D341Med (cell line): ENCODE measurements around the gene CYB5R3.

Experiments
- DNase-seq: peaks from one replicate; pipeline ENCODE4 v3.0.0; 2012; ENCODE audit warnings: low spot score

Gene CYB5R3

GRCh38 chr22:42649246-42650099 lies at the start of gene CYB5R3:
Gene CYB5R3 (minus strand): TSS chr22:42649392. CDS start chr22:42649315, 77 bp downstream.
- peak; percentile 97 for DNase-seq

GRCh38 chr22:42697542-42698013 lies 48.4 kb upstream of the CYB5R3 start:
- peak; percentile 30 for DNase-seq

GRCh38 chr22:42696331-42696967 lies 47.3 kb upstream of the CYB5R3 start:
- peak; percentile 27 for DNase-seq

- no peak for DNase-seq
Measured at GRCh38 chr22:42695294-42695693, 46.1 kb upstream of the CYB5R3 start.

GRCh38 chr22:42693763-42694683 lies 44.8 kb upstream of the CYB5R3 start:
- DNase-seq, result peak; percentile 17

GRCh38 chr22:42693055-42693762 lies 44.0 kb upstream of the CYB5R3 start:
- DNase-seq, result peak; percentile 18

GRCh38 chr22:42692239-42693054 lies 43.3 kb upstream of the CYB5R3 start:
- peak; percentile 40 for DNase-seq

- peak; percentile 17 for DNase-seq
Measured at GRCh38 chr22:42691440-42691839, 42.2 kb upstream of the CYB5R3 start.

GRCh38 chr22:42688241-42689211 lies 39.3 kb upstream of the CYB5R3 start:
- peak; percentile 84 for DNase-seq

GRCh38 chr22:42686756-42687491 lies 37.7 kb upstream of the CYB5R3 start:
- no peak for DNase-seq

GRCh38 chr22:42685941-42686653 lies 36.9 kb upstream of the CYB5R3 start:
- DNase-seq, result peak; percentile 65

GRCh38 chr22:42684462-42685195 lies 35.4 kb upstream of the CYB5R3 start:
- no peak for DNase-seq

- DNase-seq, result no peak
Measured at GRCh38 chr22:42683578-42684283, 34.5 kb upstream of the CYB5R3 start.

GRCh38 chr22:42682113-42682851 lies 33.1 kb upstream of the CYB5R3 start:
- DNase-seq, result no peak

- DNase-seq, result no peak
Measured at GRCh38 chr22:42680648-42681047, 31.5 kb upstream of the CYB5R3 start.

GRCh38 chr22:42679691-42680090 lies 30.5 kb upstream of the CYB5R3 start:
- DNase-seq, result no peak
